Mucosa of rectum (tissue), 2 donors: Measurements from ENCODE around the gene BABAM2.
A peak's percentile ranks its signal among the peaks of the same experiment; 100 is the strongest.

Source experiments
- H3K27ac ChIP-seq, 2 donors: one replicate each; pipeline ENCODE4 v1.7.0; 2013; ENCODE audit warnings: inconsistent platforms in 2 of 2, low read depth in 2 of 2, low read length in 2 of 2
- H3K27me3 ChIP-seq, 2 donors: one replicate each; pipeline ENCODE4 v1.7.0; 2013; ENCODE audit warnings: low read length in 2 of 2; ENCODE audit not compliant: control insufficient read depth in 2 of 2, insufficient read depth in 2 of 2
- H3K36me3 ChIP-seq, 2 donors: one replicate each; pipeline ENCODE4 v1.7.0; 2013; ENCODE audit warnings: low read length in 2 of 2; ENCODE audit not compliant: control insufficient read depth in 2 of 2, insufficient read depth in 2 of 2
- H3K4me1 ChIP-seq, 2 donors: one replicate each; pipeline ENCODE4 v1.7.0; 2013; ENCODE audit warnings: low read length in 2 of 2, mild to moderate bottlenecking in 1 of 2; ENCODE audit not compliant: control insufficient read depth in 2 of 2, insufficient read depth in 2 of 2
- H3K4me3 ChIP-seq, 2 donors: one replicate each; pipeline ENCODE4 v1.7.0; 2013; ENCODE audit warnings: low read length in 2 of 2
- H3K9ac ChIP-seq, 2 donors: one replicate each; pipeline ENCODE4 v1.7.0; 2013; ENCODE audit warnings: low read length in 2 of 2, low read depth in 1 of 2, mild to moderate bottlenecking in 1 of 2
- H3K9me3 ChIP-seq, 2 donors: one replicate each; pipeline ENCODE4 v1.7.0; 2013; ENCODE audit warnings: low read length in 2 of 2; ENCODE audit not compliant: control insufficient read depth in 2 of 2
- donor health status: healthy.
- donor health status: Normal muscosa, but diverticular disease.

Gene BABAM2

GRCh38 chr2:28155086-28155485 is 264.6 kb downstream of the BABAM2 start:
- Histone ChIP-seq H3K4me3 (no peak overlapping the region), H3K36me3 (no peaks in the 10 kb centered on the region), H3K4me1 (peaks cover 5 to 19% of the 10 kb centered on the region in 2 donors), H3K9me3 (peaks cover 3 to 6% of the 10 kb centered on the region in 2 donors), H3K27ac (peak overlapping the region in 1 of 2 donors; percentile 26), H3K9ac (no peak overlapping the region), H3K27me3 (no peaks in the 10 kb centered on the region)

DNA sequence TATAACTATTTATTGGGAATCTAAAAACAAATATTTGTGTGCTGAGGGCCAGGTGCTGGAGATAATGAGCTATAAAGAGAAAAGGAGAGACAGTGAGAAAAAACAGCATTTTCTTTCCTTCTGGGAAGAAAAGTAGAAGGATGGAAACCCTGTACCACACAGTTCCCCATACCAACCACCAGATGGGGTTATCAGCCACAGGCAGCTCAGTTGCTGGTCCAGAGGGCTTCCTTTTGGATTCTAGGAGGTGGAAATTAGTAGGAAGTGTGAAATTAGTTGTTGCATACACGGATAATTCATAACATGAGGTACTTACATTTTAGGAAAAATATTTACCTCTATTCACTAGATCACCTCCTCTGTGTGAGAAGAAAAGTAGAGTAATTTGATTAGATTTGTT is 265.1 kb downstream of the BABAM2 start:
- Histone ChIP-seq H3K9me3 (peaks cover 3 to 6% of the 10 kb centered on the region in 2 donors), H3K36me3 (no peaks in the 10 kb centered on the region), H3K27me3 (no peaks in the 10 kb centered on the region), H3K9ac (no peak overlapping the region), H3K4me1 (peaks cover 5 to 19% of the 10 kb centered on the region in 2 donors), H3K4me3 (no peak overlapping the region), H3K27ac (peak overlapping the region in 1 of 2 donors; percentile 26)

DNA sequence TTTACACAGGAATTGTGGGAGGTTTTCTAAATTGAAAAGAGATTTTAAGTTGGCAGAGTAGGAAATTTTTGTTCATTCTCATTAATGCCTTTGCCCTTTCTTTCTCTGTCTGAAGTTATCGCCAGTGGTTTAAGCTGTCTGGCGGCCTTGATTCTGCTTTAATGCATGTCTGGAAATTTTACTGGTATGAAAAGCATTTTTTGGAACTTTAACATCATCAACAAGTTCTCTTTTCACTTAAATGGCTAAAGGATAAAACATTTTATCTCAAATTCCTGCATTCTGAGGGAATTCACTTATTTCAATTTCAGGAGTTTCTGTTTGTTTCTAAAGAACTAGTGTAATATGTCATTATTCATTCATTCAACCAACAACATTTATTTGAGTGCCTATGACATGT is 268.3 kb downstream of the BABAM2 start:
- Histone ChIP-seq H3K27ac (no peak overlapping the region), H3K4me1 (peaks cover 5 to 12% of the 10 kb centered on the region in 2 donors), H3K9me3 (peaks cover 3 to 6% of the 10 kb centered on the region in 2 donors), H3K4me3 (no peak overlapping the region), H3K36me3 (no peaks in the 10 kb centered on the region), H3K27me3 (no peaks in the 10 kb centered on the region), H3K9ac (no peak overlapping the region)

- Histone ChIP-seq H3K4me3 (no peak overlapping the region), H3K9me3 (peaks cover 0 to 1% of the 10 kb centered on the region in 2 donors), H3K27me3 (no peaks in the 10 kb centered on the region), H3K9ac (no peak overlapping the region), H3K4me1 (peaks cover 5 to 16% of the 10 kb centered on the region in 2 donors), H3K27ac (no peak overlapping the region), H3K36me3 (no peaks in the 10 kb centered on the region)
These were observed 270.5 kb downstream of the BABAM2 start for GRCh38 chr2:28160986-28161425.

- H3K9ac ChIP-seq = no peak overlapping the region
- H3K9me3 ChIP-seq = no peaks in the 10 kb centered on the region
- no peak overlapping the region for H3K4me3 ChIP-seq
- no peaks in the 10 kb centered on the region for H3K27me3 ChIP-seq
- H3K4me1 ChIP-seq = peaks cover 5 to 16% of the 10 kb centered on the region in 2 donors
- no peak overlapping the region for H3K27ac ChIP-seq
- H3K36me3 ChIP-seq = no peaks in the 10 kb centered on the region
These were observed 270.9 kb downstream of the BABAM2 start for GRCh38 chr2:28161466-28161865.

DNA sequence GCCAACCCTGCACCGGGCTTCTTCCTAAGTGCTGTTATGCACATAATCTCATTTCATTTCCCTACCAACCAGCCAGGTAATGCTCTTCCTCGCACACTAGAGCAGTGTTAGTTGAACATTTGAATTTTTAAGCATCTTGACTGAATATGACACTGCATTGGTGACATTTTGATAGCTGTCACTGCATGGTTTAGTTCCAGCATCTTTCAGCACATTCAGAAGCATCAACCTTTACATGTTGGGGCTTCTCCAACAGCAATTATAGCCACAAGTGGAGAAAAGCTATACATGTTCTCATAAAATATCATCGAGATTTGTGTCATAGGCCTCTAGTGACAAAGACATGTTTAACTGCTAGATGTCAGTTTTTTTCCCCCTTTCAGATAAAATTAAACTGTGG is 272.0 kb downstream of the BABAM2 start:
- Histone ChIP-seq H3K27ac (no peak overlapping the region), H3K4me1 (peaks cover 5 to 16% of the 10 kb centered on the region in 2 donors)

DNA sequence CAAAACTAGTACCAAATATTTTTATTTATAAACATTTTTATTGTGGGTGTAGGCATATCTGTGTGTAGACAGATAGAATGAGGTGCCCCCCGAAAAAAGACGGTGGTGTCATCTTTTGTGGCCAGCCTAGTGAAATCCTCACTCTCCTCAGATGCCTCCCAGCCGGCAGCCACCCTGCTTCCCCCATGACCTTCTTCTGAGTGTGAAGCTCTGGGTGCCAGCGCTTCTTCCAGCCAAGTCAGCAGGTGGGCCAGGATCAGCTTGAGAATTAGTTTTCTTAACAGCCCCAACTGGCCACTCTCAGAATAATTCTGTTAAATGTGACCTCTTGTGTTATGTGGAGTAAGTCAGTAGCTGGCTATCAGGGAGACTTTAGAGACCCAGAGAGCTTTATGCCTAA is 272.5 kb downstream of the BABAM2 start:
- no peak overlapping the region for H3K9ac ChIP-seq
- no peak overlapping the region for H3K27ac ChIP-seq
- H3K4me1 ChIP-seq = peaks cover 5 to 16% of the 10 kb centered on the region in 2 donors
- H3K9me3 ChIP-seq = no peaks in the 10 kb centered on the region
- no peaks in the 10 kb centered on the region for H3K36me3 ChIP-seq
- H3K27me3 ChIP-seq = no peaks in the 10 kb centered on the region
- H3K4me3 ChIP-seq = no peak overlapping the region

More for the DNA sequence above, 272.0 kb downstream of the BABAM2 start:
- no peak overlapping the region for H3K9ac ChIP-seq
- H3K27me3 ChIP-seq = no peaks in the 10 kb centered on the region
- no peaks in the 10 kb centered on the region for H3K9me3 ChIP-seq
- no peaks in the 10 kb centered on the region for H3K36me3 ChIP-seq
- no peak overlapping the region for H3K4me3 ChIP-seq

- H3K4me1 ChIP-seq = peaks cover 5 to 16% of the 10 kb centered on the region in 2 donors
- no peaks in the 10 kb centered on the region for H3K36me3 ChIP-seq
- no peak overlapping the region for H3K9ac ChIP-seq
- H3K4me3 ChIP-seq = no peak overlapping the region
- H3K27me3 ChIP-seq = no peaks in the 10 kb centered on the region
- peak overlapping the region; percentile 26 to 43 for H3K27ac ChIP-seq
- H3K9me3 ChIP-seq = no peaks in the 10 kb centered on the region
These were observed 273.2 kb downstream of the BABAM2 start for GRCh38 chr2:28163627-28164279.

DNA sequence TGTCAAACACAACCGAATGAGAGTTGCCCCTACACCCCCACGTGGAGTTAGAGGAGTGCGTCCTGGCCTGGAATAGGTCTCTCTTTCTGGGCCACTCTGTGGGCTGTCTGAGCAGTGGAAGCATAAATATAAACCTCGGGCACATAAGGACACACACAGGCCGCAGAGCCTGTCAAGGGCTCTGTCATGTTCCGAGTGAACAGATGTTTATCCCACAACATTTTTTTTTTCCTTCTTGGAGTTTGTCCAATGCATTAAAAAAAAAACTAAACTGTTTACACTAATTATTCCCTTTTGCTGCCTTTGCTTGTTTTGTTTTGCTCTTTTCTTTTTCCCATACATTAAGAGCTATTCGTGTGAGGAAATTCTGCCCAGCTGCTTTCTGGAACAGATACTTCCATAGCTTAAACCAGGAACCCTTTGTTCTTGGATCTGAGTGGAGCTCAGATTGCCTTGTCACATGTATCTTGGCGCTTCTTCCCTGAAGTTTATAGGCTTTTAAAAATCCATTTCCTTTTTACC is 273.8 kb downstream of the BABAM2 start:
- Histone ChIP-seq H3K9me3 (no peaks in the 10 kb centered on the region), H3K9ac (no peak overlapping the region), H3K36me3 (no peaks in the 10 kb centered on the region), H3K4me1 (peaks cover 5 to 16% of the 10 kb centered on the region in 2 donors), H3K4me3 (no peak overlapping the region), H3K27me3 (no peaks in the 10 kb centered on the region), H3K27ac (peak overlapping the region; percentile 26 to 43)

- no peaks in the 10 kb centered on the region for H3K36me3 ChIP-seq
- H3K4me3 ChIP-seq = no peak overlapping the region
- peak overlapping the region; percentile 27 to 43 for H3K27ac ChIP-seq
- no peak overlapping the region for H3K9ac ChIP-seq
- no peaks in the 10 kb centered on the region for H3K9me3 ChIP-seq
- peaks cover 5 to 16% of the 10 kb centered on the region in 2 donors for H3K4me1 ChIP-seq
- H3K27me3 ChIP-seq = no peaks in the 10 kb centered on the region
These were observed 274.6 kb downstream of the BABAM2 start for GRCh38 chr2:28165087-28165635.
